ENCODE data around the gene S100Z. TPM values are rescaled to one million over a fixed set of nuclear protein-coding genes. Genes with fewer than 3 reads are reported as not detected.

The S100Z gene
- total and polyA plus RNA-seq, 9 of the 15 experiments (the other 6 are each of a cell fraction or from before 2014, with no cell fraction given) = 0.15 to 0.42 (median 0.20) TPM; not detected in 6

DNA sequence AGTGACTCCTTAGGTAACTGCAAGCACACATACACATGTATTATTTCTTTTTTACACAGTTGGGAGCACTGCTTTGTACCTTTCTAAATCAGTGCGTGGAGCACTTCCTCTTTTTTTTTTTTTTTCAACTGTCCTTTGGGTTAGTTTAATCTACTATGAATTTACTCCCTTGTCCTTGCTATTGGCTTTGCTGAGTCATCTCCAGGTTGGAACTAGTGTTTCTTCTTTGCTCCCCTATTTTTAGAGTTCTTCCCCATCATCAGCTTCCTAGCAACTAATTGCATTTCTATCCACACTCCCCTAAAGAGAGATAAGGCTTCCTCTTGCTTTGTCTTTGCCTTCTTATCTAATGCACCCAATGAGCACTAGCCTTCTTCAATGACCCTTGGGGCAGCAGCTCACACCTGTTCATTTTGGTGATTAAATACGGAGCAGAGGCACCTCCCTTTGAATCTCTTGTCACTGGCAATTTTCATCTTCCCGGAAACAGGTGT is 24.3 kb downstream of the S100Z start (continued):
- TF ChIP-seq, protein P1, sequence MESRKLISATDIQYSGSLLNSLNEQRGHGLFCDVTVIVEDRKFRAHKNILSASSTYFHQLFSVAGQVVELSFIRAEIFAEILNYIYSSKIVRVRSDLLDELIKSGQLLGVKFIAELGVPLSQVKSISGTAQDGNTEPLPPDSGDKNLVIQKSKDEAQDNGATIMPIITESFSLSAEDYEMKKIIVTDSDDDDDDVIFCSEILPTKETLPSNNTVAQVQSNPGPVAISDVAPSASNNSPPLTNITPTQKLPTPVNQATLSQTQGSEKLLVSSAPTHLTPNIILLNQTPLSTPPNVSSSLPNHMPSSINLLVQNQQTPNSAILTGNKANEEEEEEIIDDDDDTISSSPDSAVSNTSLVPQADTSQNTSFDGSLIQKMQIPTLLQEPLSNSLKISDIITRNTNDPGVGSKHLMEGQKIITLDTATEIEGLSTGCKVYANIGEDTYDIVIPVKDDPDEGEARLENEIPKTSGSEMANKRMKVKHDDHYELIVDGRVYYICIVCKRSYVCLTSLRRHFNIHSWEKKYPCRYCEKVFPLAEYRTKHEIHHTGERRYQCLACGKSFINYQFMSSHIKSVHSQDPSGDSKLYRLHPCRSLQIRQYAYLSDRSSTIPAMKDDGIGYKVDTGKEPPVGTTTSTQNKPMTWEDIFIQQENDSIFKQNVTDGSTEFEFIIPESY (CRISPR knock-in tag; IDR thresholded peaks at IDR 0.05) = no peak
- no peak for TF ChIP-seq SETDB1 (IDR thresholded peaks at IDR 0.05; ENCODE audit: low read length)
- peak; percentile 89 for TF ChIP-seq MAFF (IDR thresholded peaks at IDR 0.05; ENCODE audit: low read length)
- peak; percentile 30; the same call in 1 of the 2 replicates for TF ChIP-seq GATA2 (CRISPR knock-in tag; IDR thresholded peaks at IDR 0.05)
- peak; percentile 26; the same call in 1 of the 2 replicates for TF ChIP-seq EP300 (IDR thresholded peaks at IDR 0.05; ENCODE audit: low read length)
- no peak for TF ChIP-seq GTF2A2 (tag; IDR thresholded peaks at IDR 0.05)
- no peak for TF ChIP-seq NR2C2 (CRISPR knock-in tag; IDR thresholded peaks at IDR 0.05)
- TF ChIP-seq NR2C2 (tag; IDR thresholded peaks at IDR 0.05) = no peak
- TF ChIP-seq, protein P2, sequence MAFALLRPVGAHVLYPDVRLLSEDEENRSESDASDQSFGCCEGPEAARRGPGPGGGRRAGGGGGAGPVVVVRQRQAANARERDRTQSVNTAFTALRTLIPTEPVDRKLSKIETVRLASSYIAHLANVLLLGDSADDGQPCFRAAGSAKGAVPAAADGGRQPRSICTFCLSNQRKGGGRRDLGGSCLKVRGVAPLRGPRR (CRISPR knock-in tag; IDR thresholded peaks at IDR 0.05) = no peak
- TF ChIP-seq, protein P3, sequence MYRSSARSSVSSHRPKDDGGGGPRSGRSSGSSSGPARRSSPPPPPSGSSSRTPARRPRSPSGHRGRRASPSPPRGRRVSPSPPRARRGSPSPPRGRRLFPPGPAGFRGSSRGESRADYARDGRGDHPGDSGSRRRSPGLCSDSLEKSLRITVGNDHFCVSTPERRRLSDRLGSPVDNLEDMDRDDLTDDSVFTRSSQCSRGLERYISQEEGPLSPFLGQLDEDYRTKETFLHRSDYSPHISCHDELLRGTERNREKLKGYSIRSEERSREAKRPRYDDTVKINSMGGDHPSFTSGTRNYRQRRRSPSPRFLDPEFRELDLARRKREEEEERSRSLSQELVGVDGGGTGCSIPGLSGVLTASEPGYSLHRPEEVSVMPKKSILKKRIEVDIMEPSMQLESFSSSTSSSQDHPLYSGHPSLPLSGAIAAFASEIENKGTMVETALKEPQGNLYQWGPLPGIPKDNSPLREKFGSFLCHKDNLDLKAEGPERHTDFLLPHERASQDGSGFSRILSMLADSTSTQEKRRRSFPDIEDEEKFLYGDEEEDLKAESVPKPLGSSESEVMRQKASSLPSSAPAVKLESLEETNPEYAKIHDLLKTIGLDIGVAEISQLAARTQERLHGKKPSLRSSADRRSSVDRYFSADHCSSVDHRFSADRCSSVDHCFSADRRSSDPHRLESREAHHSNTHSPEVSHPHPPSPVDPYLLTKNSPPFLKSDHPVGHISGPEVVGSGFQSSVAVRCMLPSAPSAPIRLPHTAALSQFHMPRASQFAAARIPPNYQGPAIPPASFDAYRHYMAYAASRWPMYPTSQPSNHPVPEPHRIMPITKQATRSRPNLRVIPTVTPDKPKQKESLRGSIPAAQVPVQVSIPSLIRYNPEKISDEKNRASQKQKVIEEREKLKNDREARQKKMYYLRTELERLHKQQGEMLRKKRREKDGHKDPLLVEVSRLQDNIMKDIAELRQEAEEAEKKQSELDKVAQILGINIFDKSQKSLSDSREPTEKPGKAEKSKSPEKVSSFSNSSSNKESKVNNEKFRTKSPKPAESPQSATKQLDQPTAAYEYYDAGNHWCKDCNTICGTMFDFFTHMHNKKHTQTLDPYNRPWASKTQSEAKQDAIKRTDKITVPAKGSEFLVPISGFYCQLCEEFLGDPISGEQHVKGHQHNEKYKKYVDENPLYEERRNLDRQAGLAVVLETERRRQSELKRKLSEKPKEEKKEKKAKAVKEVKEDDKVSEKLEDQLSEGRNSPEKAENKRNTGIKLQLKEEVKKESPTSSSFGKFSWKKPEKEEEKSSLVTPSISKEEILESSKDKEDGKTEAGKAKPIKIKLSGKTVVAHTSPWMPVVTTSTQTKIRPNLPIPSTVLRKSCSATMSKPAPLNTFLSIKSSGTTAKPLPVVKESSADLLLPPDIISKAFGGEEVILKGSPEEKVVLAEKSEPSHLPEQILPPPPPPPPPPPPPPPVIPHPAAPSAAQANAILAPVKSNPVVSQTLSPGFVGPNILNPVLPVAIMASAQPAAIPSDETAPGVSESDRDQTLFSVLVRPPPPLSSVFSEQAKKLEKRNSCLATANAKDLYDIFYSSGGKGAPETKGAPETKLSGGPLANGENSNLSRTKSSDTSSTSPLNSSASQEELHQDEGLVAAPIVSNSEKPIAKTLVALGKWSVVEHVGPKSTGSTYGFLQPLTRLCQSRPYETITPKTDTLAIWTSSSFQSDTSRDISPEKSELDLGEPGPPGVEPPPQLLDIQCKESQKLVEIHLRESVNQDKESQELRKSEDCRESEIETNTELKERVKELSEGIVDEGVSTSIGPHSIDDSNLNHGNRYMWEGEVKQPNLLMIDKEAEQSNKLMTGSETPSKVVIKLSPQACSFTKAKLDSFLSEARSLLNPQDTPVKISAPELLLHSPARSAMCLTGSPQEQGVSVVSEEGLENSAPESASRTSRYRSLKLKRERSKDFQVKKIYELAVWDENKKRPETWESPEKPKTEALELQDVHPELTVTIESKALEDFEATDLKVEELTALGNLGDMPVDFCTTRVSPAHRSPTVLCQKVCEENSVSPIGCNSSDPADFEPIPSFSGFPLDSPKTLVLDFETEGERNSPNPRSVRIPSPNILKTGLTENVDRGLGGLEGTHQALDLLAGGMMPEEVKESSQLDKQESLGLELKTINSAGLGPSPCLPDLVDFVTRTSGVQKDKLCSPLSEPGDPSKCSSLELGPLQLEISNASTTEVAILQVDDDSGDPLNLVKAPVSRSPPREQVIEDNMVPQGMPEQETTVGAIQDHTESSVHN (IDR thresholded peaks at IDR 0.05; ENCODE audit: borderline replicate concordance in 1 of 2, low read depth in 1 of 2) = peak in 1 of 2 experiments; percentile 49; a peak in 1 of 4 replicates
- no peak for TF ChIP-seq ZNF778 (CRISPR knock-in tag; IDR thresholded peaks at IDR 0.05)
- peak; percentile 11 for TF ChIP-seq HDAC3 (IDR thresholded peaks at IDR 0.05; ENCODE audit: borderline replicate concordance, partially characterized antibody)
- TF ChIP-seq, protein P4, sequence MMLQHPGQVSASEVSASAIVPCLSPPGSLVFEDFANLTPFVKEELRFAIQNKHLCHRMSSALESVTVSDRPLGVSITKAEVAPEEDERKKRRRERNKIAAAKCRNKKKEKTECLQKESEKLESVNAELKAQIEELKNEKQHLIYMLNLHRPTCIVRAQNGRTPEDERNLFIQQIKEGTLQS (IDR thresholded peaks at IDR 0.05) = peak; percentile 40; the same call in 1 of the 2 replicates
- TF ChIP-seq, protein P4 (CRISPR knock-in tag; conservative IDR thresholded peaks at IDR 0.05) = no peak
